ENCODE data around the gene SSBP3.

DNA sequence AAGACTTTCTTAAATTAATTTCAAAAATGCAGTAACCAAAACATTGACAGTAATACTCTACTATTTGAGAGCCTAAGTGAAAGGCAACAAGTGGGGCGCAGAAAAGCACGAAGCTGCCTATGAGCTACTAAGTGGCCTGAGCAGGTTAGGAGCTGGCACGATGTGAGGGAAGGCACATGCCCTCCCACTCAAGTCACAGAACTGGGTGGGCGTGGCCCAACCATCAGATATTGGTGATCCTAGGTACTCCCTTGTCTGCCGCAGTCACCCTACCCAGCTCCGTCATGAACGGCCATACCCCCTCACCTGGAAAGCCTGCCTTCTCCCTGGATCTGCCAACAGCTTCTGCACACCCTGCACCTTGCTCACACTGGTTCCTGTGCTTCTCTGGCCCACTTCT, 40.8 kb downstream of the SSBP3 start:
- TF ChIP-seq, protein P1, sequence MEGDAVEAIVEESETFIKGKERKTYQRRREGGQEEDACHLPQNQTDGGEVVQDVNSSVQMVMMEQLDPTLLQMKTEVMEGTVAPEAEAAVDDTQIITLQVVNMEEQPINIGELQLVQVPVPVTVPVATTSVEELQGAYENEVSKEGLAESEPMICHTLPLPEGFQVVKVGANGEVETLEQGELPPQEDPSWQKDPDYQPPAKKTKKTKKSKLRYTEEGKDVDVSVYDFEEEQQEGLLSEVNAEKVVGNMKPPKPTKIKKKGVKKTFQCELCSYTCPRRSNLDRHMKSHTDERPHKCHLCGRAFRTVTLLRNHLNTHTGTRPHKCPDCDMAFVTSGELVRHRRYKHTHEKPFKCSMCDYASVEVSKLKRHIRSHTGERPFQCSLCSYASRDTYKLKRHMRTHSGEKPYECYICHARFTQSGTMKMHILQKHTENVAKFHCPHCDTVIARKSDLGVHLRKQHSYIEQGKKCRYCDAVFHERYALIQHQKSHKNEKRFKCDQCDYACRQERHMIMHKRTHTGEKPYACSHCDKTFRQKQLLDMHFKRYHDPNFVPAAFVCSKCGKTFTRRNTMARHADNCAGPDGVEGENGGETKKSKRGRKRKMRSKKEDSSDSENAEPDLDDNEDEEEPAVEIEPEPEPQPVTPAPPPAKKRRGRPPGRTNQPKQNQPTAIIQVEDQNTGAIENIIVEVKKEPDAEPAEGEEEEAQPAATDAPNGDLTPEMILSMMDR (IDR thresholded peaks at IDR 0.05) = no peak
- no peak for TF ChIP-seq POLR2A (IDR thresholded peaks at IDR 0.05)
